ENCODE measurements around the gene EVA1A.

The EVA1A gene

GRCh38 chr2:75589391-75590105 lies 28.8 kb upstream of the EVA1A start:
- peak; percentile 39 for DNase-seq (ENCODE audit: low read depth)
- no peak for TF ChIP-seq CTCF (conservative IDR thresholded peaks at IDR 0.05; ENCODE audit: low read length)
- no peak overlapping the region for H3K4me3 ChIP-seq (ENCODE audit: low read length)

GRCh38 chr2:75587954-75588587 lies 27.3 kb upstream of the EVA1A start:
- DNase-seq (ENCODE audit: low read depth) = peak; percentile 87
- TF ChIP-seq CTCF (conservative IDR thresholded peaks at IDR 0.05; ENCODE audit: low read length) = no peak
- H3K4me3 ChIP-seq (ENCODE audit: low read length) = no peak overlapping the region; the same call in 1 of the 2 replicates

GRCh38 chr2:75586971-75587370 lies 26.2 kb upstream of the EVA1A start:
- no peak for TF ChIP-seq CTCF (conservative IDR thresholded peaks at IDR 0.05; ENCODE audit: low read length)
- no peak for DNase-seq (ENCODE audit: low read depth)
- H3K4me3 ChIP-seq (ENCODE audit: low read length) = no peak overlapping the region

GRCh38 chr2:75582840-75583239 lies 22.1 kb upstream of the EVA1A start:
- DNase-seq (ENCODE audit: low read depth) = no peak
- no peak overlapping the region for H3K4me3 ChIP-seq (ENCODE audit: low read length)
- no peak for TF ChIP-seq CTCF (conservative IDR thresholded peaks at IDR 0.05; ENCODE audit: low read length)

GRCh38 chr2:75580606-75581005 lies 19.9 kb upstream of the EVA1A start:
- no peak overlapping the region for H3K4me3 ChIP-seq (ENCODE audit: low read length)
- DNase-seq (ENCODE audit: low read depth) = no peak
- no peak for TF ChIP-seq CTCF (conservative IDR thresholded peaks at IDR 0.05; ENCODE audit: low read length)

GRCh38 chr2:75580156-75580555 lies 19.4 kb upstream of the EVA1A start:
- no peak for DNase-seq (ENCODE audit: low read depth)
- H3K4me3 ChIP-seq (ENCODE audit: low read length) = no peak overlapping the region
- TF ChIP-seq CTCF (conservative IDR thresholded peaks at IDR 0.05; ENCODE audit: low read length) = no peak

GRCh38 chr2:75579186-75579585 lies 18.4 kb upstream of the EVA1A start:
- no peak for DNase-seq (ENCODE audit: low read depth)
- H3K4me3 ChIP-seq (ENCODE audit: low read length) = no peak overlapping the region
- no peak for TF ChIP-seq CTCF (conservative IDR thresholded peaks at IDR 0.05; ENCODE audit: low read length)
